ENCODE results near the gene GALR1.

GALR1 gene

DNA sequence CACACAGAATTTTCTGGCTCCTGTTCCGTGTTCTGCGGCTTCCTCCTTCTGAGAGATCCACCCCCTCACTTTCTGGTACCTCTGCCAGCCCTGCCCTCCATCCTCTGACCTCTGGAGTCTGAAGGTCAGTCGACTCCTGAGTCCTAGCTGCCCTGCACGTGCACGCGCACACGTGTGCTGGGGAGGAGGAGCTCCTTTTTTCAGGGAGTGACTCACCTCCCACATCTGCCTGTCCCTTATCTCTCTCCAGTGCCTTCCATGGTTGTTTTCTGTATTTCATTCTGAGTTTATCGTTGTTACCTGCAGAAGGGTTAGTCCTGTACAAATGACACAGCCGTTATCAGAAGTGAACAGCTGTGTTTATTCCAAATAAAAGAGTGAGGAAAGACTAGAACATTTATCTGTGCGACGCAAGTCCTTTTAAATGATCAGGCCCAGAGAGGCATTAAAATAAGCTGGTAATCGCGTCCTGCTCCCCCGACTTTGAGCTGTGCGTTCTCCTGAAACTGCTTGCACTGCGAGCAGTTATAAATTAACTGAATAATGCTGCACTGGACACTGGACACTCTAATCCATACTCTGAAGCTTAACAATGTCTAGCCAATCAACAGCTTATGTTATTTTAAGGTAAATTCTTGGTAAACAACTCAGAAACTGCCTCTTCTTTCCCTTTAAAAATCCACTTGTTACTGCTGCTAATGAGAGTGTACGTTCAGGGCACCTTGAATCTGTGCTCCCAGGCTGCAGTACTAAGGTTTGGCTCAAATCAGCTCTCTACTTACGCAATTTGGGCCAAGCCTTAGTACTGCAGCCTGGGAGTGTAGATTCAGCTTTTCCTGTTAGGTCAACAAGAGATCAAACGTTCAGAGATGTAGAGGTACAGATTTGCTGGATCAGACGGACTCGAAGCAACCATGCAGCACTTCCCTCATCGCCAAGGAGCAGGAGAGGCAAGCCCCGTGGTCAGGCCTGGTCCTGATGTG, 72.5 kb downstream of the GALR1 start:
- no peak for FAIRE-seq

DNA sequence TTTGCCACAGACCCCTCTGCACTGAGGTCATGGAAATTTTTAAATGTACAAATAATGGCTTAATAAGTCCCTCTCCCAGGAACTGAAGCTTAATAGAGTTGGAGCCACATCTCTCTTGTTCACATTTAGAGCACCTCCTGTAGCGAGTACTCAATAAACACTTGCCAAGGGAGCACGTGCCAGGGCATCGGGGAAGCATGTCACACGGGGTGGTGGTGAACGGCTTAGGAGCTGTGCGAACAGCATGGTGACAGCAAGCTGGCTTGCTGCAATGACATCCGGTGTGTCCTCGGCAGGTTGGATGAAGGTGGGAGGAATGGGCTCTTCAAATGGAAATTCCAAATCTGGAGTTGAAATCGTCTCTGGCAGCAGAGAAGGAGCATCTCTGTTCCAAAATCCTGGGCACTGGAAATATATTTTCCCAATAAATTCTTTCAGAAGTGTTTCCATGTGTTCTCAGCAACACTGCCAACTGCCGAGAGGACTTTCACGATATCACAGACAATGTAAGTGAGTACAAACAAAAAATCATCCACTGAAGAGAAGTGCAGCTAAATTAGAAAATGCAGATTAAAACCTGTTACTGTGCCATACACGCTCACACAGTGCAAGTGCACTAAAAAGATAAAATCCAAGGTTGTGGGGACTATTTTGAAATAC, 74.1 kb downstream of the GALR1 start:
- no peak for FAIRE-seq

Data from colon (tissue), 2 donors.